Fibroblast of mammary gland (primary cell): Measurements from ENCODE around the gene ANO6.

Experiments used
- DNase-seq: peaks from one replicate; pipeline ENCODE4 v3.0.0-alpha.2; 2010; ENCODE audit warnings: low read depth
- H3K4me3 ChIP-seq: 2 replicates; pipeline ENCODE4 v1.5.1; 2011; ENCODE audit warnings: low read depth, mild to moderate bottlenecking, low read length, moderate library complexity; ENCODE audit not compliant: control insufficient read depth
- CTCF ChIP-seq: conservative IDR thresholded peaks from 2 replicates; pipeline ENCODE4 v1.5.1; 2011; ENCODE audit warnings: low read depth, low read length, inconsistent platforms; ENCODE audit not compliant: control insufficient read depth, insufficient read depth

The ANO6 gene

GRCh38 chr12:45209784-45210183 is 6.1 kb upstream of the ANO6 start:
- TF ChIP-seq CTCF, result no peak
- H3K4me3 ChIP-seq, result no peak overlapping the region
- no peak for DNase-seq

DNA sequence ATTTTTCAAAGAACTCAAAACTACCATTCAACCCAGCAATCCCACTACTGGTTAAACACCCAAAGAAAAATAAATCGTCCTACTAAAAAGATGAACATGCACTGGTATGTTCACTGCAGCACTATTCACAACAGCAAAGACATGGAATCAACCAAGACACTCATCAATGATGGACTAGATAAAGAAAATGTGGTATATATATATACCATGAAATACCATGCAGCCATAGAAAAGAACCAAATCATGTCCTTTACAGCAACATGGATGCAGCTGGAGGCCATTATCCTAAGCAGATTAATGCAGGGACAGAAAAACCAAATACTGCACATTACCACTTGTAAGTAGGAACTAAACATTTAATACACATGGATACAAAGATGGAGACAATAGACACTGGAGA is 3.8 kb upstream of the ANO6 start:
- H3K4me3 ChIP-seq, result no peak overlapping the region
- DNase-seq, result no peak
- TF ChIP-seq CTCF, result no peak

- H3K4me3 ChIP-seq, result no peak overlapping the region
- no peak for DNase-seq
- no peak for TF ChIP-seq CTCF
These were observed 2.8 kb upstream of the ANO6 start for GRCh38 chr12:45213107-45213506.

DNA sequence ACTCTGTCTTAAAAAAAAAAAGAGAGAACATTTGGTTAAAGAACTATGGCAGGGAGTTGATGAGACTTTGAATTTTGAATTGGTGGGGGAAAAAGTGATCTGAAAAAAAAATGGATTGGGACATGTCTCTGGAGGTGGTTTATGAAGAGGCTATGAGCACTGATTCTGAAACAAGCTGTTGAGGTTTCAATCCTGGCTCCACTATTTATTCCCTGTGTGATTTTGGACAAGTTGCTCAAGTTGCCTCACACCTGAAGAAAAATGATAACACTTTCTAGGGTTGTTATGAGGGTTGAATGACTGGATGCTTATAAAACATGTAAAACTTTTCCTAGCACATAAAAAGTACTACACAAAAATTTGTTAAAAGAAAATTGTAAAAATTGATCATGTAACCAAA is 1.8 kb upstream of the ANO6 start:
- no peak for DNase-seq
- TF ChIP-seq CTCF, result no peak
- H3K4me3 ChIP-seq, result no peak overlapping the region

- no peak for TF ChIP-seq CTCF
- peak; percentile 67 for DNase-seq
These were observed 1.0 kb upstream of the ANO6 start for GRCh38 chr12:45214749-45215418.

DNA sequence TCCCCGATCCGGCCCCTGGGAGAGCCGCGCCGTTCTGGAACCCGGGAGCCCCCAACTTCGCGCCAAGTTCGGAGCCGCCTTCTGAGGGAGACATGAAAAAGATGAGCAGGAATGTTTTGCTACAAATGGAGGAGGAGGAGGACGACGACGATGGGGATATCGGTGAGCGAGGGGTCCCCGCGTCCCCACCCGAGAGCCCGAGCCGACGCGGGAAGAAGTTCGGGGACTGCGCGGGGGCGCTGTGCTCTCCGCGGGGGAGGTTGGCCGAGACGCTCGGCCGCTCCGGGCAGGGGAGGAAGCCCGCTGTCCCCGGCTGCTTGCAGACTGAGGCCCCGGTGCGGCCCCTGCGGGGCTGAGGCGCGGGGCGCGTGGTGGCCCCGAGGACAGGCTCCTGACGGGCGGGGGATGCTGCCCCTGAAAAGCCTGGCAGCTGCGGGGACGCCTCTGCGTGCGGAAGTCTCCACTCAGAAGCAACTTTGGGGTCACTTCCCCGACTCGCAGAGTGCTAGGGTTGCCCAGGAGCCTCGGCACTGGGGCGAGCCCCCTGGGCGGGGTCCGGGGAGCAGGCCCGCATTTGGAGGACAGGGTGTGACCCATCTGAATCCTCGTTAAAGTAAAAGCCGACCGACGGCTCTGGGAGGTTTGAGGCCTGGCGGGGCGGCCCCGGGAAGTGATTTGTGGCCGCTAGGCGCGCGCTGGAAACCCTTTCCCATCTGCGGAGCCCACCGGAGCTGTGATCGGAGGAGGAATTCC is 511 bp downstream of the ANO6 start:
- DNase-seq, result peak; percentile 34
- peak overlapping the region; percentile 87 for H3K4me3 ChIP-seq
- TF ChIP-seq CTCF, result peak; percentile 28

More at GRCh38 chr12:45214749-45215418, 1.0 kb upstream of the ANO6 start:
- peak overlapping the region; percentile 87 for H3K4me3 ChIP-seq
